OCI-LY3 (cell line): ENCODE results near the gene SHROOM2.

Source experiments
- H2AFZ ChIP-seq: fragments of 200-600, 300-600 bp; shearing (Covaris generic); 2 replicates; pipeline ENCODE4 v1.6.0; 2014; ENCODE audit warnings: antibody characterized with exemption, low read depth, low read length
- H3K27ac ChIP-seq: fragments of 200-600, 300-600 bp; sonication (generic); 2 replicates; pipeline ENCODE4 v1.5.1; 2014; ENCODE audit warnings: mild to moderate bottlenecking, low read length, moderate library complexity, mixed read lengths
- H3K27me3 ChIP-seq: fragments of 200-600, 300-600 bp; sonication (generic); 2 replicates; pipeline ENCODE4 v1.6.1; 2014; ENCODE audit warnings: low read depth, low read length, mixed read lengths
- H3K36me3 ChIP-seq: fragments of 200-600, 300-600 bp; sonication (generic); replicated peaks from 2 replicates; pipeline ENCODE3; 2014; ENCODE audit warnings: low read depth, low read length, mixed read lengths
- H3K4me1 ChIP-seq: fragments of 300-600, 200-600 bp; sonication (generic); 2 replicates; pipeline ENCODE4 v1.6.1; 2014; ENCODE audit warnings: low read length, mixed read lengths
- H3K4me2 ChIP-seq: fragments of 200-600, 300-600 bp; sonication (generic); 2 replicates; pipeline ENCODE4 v1.6.1; 2014; ENCODE audit warnings: low read length, mixed read lengths
- H3K4me3 ChIP-seq: fragments of 300-600, 200-600 bp; sonication (generic); 2 replicates; pipeline ENCODE4 v1.5.1; 2014; ENCODE audit warnings: antibody characterized with exemption, mild to moderate bottlenecking, low read length, moderate library complexity
- H3K79me2 ChIP-seq: fragments of 300-600, 200-600 bp; shearing (Covaris generic); 2 replicates; pipeline ENCODE4 v1.6.1; 2014; ENCODE audit warnings: mild to moderate bottlenecking, low read length, mixed read lengths
- H3K9ac ChIP-seq: fragments of 300-600, 200-600 bp; shearing (Covaris generic); 2 replicates; pipeline ENCODE4 v1.6.0; 2014; ENCODE audit warnings: mild to moderate bottlenecking, low read length, moderate library complexity
- H3K9me3 ChIP-seq: fragments of 200-600, 300-600 bp; shearing (Covaris generic); 2 replicates; pipeline ENCODE4 v1.6.1; 2014; ENCODE audit warnings: low read length, mixed read lengths; ENCODE audit not compliant: insufficient read depth
- H4K20me1 ChIP-seq: fragments of 200-600, 300-600 bp; sonication (generic); 2 replicates; pipeline ENCODE4 v1.6.1; 2016; ENCODE audit warnings: low read length, mixed read lengths; ENCODE audit not compliant: insufficient read depth
- EZH2phosphoT487 ChIP-seq: fragments of 200-600 bp; shearing (Covaris generic); IDR thresholded peaks from 2 replicates; pipeline ENCODE4 v1.6.1; 2018; ENCODE audit warnings: antibody characterized with exemption, mixed run types, low read depth
- TF ChIP-seq, protein P1 (sequence below): fragments of 200-600, 300-600 bp; sonication (generic); IDR thresholded peaks from 2 replicates; pipeline ENCODE4 v1.5.1; 2014; ENCODE audit warnings: antibody characterized with exemption, low read length, low read depth

The SHROOM2 gene

DNA sequence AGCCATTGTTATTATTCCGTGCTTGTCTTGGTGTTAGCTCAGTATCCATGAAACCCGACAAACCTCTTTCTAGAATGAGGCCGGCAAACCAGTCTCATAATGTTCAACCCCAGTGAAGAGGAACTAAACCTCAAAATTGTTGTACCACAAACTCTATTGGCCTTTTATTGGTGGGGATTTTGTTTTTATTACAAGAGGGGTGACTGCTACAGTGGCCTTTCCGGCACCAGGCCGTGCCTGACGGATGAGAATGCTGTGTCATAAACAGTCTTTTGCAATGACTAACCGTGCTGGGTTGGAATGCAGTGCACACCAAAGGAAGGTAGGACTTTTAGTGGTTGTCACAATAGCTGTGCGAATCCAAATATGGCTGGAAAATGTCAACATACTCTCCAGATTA lies 60.8 kb downstream of the SHROOM2 start:
- Histone ChIP-seq H3K4me2 (no peak overlapping the region), H3K4me3 (no peak overlapping the region), H3K9ac (no peak overlapping the region), H3K27ac (no peak overlapping the region), H3K4me1 (peaks cover 8% of the 10 kb centered on the region), H3K36me3 (no peaks in the 10 kb centered on the region), H3K27me3 (peaks cover 8% of the 10 kb centered on the region; the same call in 1 of the 2 replicates), H3K79me2 (no peaks in the 10 kb centered on the region), H3K9me3 (no peaks in the 10 kb centered on the region), H2AFZ (no peak overlapping the region), H4K20me1 (no peaks in the 10 kb centered on the region)
- no peak for TF ChIP-seq EZH2phosphoT487
- TF ChIP-seq, protein P1, sequence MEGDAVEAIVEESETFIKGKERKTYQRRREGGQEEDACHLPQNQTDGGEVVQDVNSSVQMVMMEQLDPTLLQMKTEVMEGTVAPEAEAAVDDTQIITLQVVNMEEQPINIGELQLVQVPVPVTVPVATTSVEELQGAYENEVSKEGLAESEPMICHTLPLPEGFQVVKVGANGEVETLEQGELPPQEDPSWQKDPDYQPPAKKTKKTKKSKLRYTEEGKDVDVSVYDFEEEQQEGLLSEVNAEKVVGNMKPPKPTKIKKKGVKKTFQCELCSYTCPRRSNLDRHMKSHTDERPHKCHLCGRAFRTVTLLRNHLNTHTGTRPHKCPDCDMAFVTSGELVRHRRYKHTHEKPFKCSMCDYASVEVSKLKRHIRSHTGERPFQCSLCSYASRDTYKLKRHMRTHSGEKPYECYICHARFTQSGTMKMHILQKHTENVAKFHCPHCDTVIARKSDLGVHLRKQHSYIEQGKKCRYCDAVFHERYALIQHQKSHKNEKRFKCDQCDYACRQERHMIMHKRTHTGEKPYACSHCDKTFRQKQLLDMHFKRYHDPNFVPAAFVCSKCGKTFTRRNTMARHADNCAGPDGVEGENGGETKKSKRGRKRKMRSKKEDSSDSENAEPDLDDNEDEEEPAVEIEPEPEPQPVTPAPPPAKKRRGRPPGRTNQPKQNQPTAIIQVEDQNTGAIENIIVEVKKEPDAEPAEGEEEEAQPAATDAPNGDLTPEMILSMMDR, result no peak

DNA sequence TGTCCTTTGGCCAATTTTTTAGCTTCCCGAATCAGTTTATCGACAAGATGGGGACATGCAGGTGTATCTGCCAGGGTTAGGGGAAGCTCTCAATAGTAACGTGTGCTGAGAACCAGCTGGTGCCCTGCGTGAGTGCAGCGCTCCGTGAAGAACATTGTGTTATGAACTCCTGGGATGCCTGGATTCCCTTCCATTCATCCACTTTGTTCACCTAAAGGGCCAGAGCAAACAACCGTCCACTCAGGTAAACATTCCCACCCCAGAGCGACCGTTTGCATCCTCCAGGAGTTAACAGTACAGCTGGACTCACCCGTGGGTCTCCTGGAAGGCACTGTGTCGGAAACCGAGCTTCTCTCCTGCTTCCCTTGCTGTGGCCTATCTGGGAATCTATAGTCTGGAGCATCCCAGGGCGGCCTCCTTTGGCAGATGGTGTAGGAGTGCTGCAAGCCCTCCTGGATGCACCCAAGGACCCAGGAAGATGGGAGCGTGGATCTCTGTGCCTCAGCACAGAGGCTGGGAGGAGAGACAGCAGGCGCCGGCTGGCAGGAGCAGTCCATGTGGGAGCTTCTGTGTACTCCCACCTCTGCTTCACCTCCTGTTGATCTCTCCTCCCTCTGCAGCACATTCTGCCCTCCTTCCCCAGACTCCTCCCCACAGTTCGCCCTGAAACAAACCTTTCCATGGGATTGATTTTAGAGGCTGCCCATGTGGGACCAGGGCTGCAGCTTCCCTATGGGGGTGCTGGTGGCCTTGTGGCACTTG lies 62.7 kb downstream of the SHROOM2 start:
- H3K27me3 ChIP-seq, result peaks cover 8% of the 10 kb centered on the region; the same call in 1 of the 2 replicates
- no peaks in the 10 kb centered on the region for H3K9me3 ChIP-seq
- H4K20me1 ChIP-seq, result no peaks in the 10 kb centered on the region
- no peaks in the 10 kb centered on the region for H3K36me3 ChIP-seq
- H3K9ac ChIP-seq, result no peak overlapping the region
- no peak overlapping the region for H3K27ac ChIP-seq
- H3K4me1 ChIP-seq, result no peaks in the 10 kb centered on the region
- no peak for TF ChIP-seq EZH2phosphoT487
- TF ChIP-seq, protein P1, result no peak
- H2AFZ ChIP-seq, result no peak overlapping the region
- no peaks in the 10 kb centered on the region for H3K79me2 ChIP-seq
- no peak overlapping the region for H3K4me2 ChIP-seq
- no peak overlapping the region for H3K4me3 ChIP-seq

DNA sequence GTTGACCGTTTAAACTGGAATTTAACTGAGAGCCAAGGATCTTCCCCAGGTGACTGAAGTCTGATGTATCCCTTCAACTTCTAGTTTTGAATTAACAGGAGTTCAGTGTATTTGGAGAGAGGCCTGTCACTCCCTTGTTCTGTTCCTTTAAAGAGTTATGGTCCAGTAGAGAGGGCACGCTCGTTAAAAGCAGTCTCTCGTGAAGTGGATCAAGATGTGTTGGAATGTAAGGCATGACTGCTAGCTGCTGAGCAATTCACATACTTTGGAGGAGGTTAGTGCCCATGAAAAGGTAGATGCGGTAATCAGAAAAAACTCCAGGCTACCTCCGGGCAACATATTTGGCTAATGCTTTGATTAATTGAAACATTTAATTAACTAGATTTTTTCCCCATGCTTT lies 65.7 kb downstream of the SHROOM2 start:
- Histone ChIP-seq H2AFZ (no peak overlapping the region), H3K79me2 (no peaks in the 10 kb centered on the region), H3K4me2 (no peak overlapping the region), H4K20me1 (no peaks in the 10 kb centered on the region), H3K36me3 (no peaks in the 10 kb centered on the region), H3K27me3 (peaks cover 8% of the 10 kb centered on the region; the same call in 1 of the 2 replicates), H3K9me3 (no peaks in the 10 kb centered on the region), H3K27ac (no peak overlapping the region), H3K4me1 (no peaks in the 10 kb centered on the region), H3K4me3 (no peak overlapping the region), H3K9ac (no peak overlapping the region)
- no peak for TF ChIP-seq EZH2phosphoT487
- TF ChIP-seq, protein P1, result no peak

DNA sequence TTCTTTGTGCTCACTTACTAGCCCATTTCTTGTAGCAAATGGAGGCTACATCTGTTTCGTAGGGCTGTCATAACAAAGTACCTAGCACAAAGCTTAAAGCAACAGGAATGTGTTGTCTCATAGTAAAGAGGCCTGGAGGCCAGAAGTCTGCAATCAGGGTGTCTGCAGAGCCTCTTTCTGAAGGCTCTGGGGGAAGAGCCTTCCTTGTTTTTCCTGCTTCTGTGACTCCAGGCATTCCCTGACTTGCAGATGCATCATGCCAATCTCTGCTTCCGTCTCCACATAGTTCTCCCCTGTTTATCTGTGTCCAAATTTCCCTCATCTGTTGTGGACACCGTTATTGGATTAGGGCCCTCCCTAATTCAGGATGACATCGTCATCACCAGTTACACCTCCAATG lies 67.1 kb downstream of the SHROOM2 start:
- H3K27me3 ChIP-seq, result 0 out of 2 replicates have a peak, but pooled peaks cover 2% of the 10 kb centered on the region
- H3K4me2 ChIP-seq, result no peak overlapping the region
- H3K79me2 ChIP-seq, result no peaks in the 10 kb centered on the region
- no peaks in the 10 kb centered on the region for H4K20me1 ChIP-seq
- TF ChIP-seq, protein P1, result no peak
- TF ChIP-seq EZH2phosphoT487, result no peak
- H3K36me3 ChIP-seq, result no peaks in the 10 kb centered on the region
- H3K27ac ChIP-seq, result no peak overlapping the region
- H3K9me3 ChIP-seq, result no peaks in the 10 kb centered on the region
- no peak overlapping the region for H3K4me3 ChIP-seq
- H3K4me1 ChIP-seq, result no peaks in the 10 kb centered on the region
- H2AFZ ChIP-seq, result no peak overlapping the region
- H3K9ac ChIP-seq, result no peak overlapping the region
